Peyer's patch (tissue), 4 donors: Measurements from ENCODE around the gene KATNAL2. TPM values are rescaled to one million over a fixed set of nuclear protein-coding genes. Genes with fewer than 3 reads are reported as not detected.

Source experiments
- DNase-seq, 3 donors: peaks; one replicate each; pipeline ENCODE4 v3.0.0-alpha.2; 2017 to 2019
- H3K27ac ChIP-seq, 4 donors: fragments of 200-600 bp; sonication (generic); one replicate each; pipeline ENCODE4 v1.5.1; 2016 to 2019
- H3K27me3 ChIP-seq, 2 donors: fragments of 200-600 bp; sonication (generic); one replicate each; pipeline ENCODE4 v1.5.1; 2019
- H3K36me3 ChIP-seq, 3 donors: fragments of 200-600 bp; sonication (generic); one replicate each; pipeline ENCODE4 v1.5.1; 2016 to 2019
- H3K4me1 ChIP-seq, 4 donors: fragments of 200-600 bp; sonication (generic); one replicate each; pipeline ENCODE4 v1.5.1; 2016 to 2019
- H3K4me3 ChIP-seq, 4 donors: fragments of 200-600 bp; sonication (generic); 1 replicate in 3 of 4; 2 replicates in 1 of 4; pipeline ENCODE4 v1.5.1; 2016 to 2019; ENCODE audit warnings: mild to moderate bottlenecking in 1 of 4
- H3K9me3 ChIP-seq, 4 donors: fragments of 200-600 bp; sonication (generic); one replicate each; pipeline ENCODE4 v1.5.1; 2016 to 2019; ENCODE audit warnings: mild to moderate bottlenecking in 1 of 4
- CTCF ChIP-seq, 6 experiments: fragments of 450-650 bp in 4 of 6; fragments of 200-600 bp in 2 of 6; sonication (generic) in 1 of 6; IDR thresholded peaks; one replicate each; pipeline ENCODE4 v1.5.1; 2017 to 2019; ENCODE audit warnings: antibody characterized with exemption in 6 of 6, mild to moderate bottlenecking in 3 of 6, moderate library complexity in 1 of 6
- POLR2A ChIP-seq, 2 donors: fragments of 450-650 bp; IDR thresholded peaks; one replicate each; pipeline ENCODE4 v1.5.1; 2017; ENCODE audit warnings: antibody characterized with exemption in 2 of 2, mild to moderate bottlenecking in 2 of 2, moderate library complexity in 2 of 2
- total RNA-seq, 4 donors: library from RNA; depleted of rRNA; stranded (reverse); fragments of >200 nt; gene quantifications; one replicate each; pipeline ENCODE4 v1.1.0, GENCODE V29; 2016

KATNAL2 gene
- total RNA-seq, 4 donors from 2014 or later = 0.67 to 2.1 (median 0.88) TPM; not detected in 1

DNA sequence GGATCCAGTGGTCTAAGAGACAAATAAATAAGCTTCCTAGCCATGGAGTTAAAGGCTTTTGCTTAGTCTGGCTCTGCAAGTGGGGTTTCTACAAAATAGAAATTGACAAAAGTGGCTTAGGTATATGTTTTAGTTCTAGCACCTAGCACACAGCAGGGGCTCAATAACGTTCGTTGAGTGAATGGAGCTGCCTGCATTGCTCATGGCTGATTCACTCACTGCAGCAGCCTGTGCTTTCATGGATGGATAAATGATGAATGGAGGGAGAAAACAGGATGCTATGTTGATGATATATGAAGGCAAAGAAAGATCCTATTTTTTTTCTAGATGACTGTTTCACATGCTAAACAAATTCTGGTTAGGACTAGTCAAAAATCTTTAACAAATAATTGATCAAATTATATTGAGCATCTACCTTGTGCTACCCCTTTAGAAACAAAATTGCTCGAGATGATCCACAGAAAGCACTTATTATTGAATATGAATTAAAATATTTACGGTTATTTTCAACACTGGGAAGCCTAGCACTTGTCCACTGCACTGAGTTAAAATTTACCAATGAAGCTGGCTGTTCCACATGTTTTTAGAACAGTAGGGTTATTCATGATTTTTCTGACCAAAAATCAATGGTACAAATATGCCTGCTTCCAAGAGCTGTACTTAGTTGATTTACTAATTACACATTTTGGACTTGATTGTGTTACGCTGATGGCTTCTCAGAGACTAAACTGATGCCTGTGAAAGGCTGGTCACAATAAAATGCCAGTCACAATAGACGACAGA lies 193.3 kb downstream of the KATNAL2 start:
- no peaks in the 10 kb centered on the region for H3K9me3 ChIP-seq
- no peak overlapping the region for H3K4me3 ChIP-seq
- peaks cover 0 to 60% (median 0%) of the 10 kb centered on the region in 3 donors for H3K36me3 ChIP-seq
- DNase-seq = no peak
- no peak overlapping the region for H3K27ac ChIP-seq
- no peaks in the 10 kb centered on the region for H3K27me3 ChIP-seq
- no peaks in the 10 kb centered on the region for H3K4me1 ChIP-seq
- TF ChIP-seq POLR2A (IDR thresholded peaks at IDR 0.05) (no peak), CTCF (IDR thresholded peaks at IDR 0.05) (no peak)

DNA sequence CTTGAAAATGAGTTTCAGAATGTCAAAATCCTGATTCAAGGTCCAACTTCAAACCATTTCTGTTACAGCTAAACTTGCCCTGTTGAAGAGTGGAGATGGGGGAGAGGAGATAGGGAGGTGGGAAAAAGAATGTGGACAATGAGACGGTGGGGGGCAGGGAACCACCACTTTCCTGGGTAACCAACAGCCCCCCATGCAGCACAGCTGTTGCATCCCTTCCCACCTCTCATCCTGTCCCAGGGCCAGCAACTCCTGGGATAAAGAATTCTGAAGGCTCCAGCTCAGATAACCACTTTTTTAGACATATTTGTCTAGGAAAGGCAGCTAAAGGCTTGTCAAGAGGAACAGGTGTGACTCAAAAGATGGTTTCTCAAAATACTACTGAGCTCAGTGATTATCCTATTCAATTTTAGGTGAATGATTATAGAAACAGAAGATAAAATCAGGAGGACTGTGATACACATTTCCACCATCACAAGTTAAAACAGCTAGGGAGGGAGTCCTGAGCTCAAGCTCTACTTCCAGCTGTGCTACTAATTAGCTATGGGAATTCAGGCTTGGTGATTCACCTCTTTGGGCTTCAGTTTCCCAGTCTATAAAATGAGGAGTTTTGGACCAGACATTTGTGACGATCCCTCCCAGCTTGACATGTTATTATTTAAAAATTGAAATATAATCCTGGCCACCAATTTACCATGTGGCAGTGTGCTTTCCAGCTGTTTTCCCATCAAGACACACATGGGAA lies 196.6 kb downstream of the KATNAL2 start:
- DNase-seq = no peak
- peaks cover 0 to 49% (median 0%) of the 10 kb centered on the region in 3 donors for H3K36me3 ChIP-seq
- H3K27ac ChIP-seq = no peak overlapping the region
- no peak overlapping the region for H3K4me3 ChIP-seq
- H3K4me1 ChIP-seq = no peaks in the 10 kb centered on the region
- H3K9me3 ChIP-seq = no peaks in the 10 kb centered on the region
- TF ChIP-seq CTCF (IDR thresholded peaks at IDR 0.05) = no peak
- TF ChIP-seq POLR2A (IDR thresholded peaks at IDR 0.05) = no peak
- no peaks in the 10 kb centered on the region for H3K27me3 ChIP-seq

DNA sequence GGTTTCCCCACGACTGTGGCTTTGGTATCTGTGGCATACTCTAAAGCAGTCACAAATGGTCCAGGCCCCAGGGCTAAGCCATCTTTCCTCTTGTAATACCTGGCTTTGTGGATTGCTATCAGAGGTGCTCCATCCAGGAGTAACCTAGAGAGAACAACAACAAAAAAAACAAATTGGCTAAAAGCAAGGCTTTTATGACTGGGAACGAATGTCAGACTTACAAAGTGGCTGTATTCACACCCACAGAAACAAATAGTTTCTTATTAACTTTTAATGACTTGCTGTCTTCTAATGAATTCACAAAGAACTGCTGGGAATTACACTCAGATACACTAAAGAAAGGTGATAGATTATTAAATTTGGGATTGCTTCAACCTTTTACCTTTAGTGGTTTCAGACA lies 197.8 kb downstream of the KATNAL2 start:
- no peaks in the 10 kb centered on the region for H3K4me1 ChIP-seq

DNA sequence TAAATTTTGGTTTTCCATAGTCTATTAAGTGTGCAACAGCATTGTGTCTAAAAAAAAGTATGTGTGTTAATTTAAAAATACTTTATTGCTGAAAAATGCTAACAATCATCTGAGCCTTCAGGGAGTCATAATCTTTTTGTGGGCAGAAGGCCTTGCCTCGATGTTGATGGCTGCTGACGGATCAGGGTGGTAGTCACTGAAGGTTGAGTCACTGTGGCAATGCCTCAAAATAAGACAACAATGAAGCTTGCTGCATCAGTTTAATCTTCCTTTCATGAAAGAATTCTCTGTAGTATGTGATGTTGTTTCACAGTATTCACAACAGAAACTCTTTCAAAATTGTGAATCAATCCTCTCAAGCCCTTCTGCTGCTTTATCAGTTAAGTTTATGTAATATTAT lies 201.6 kb downstream of the KATNAL2 start:
- peaks cover 0 to 14% (median 0%) of the 10 kb centered on the region in 3 donors for H3K36me3 ChIP-seq

More for the DNA sequence above, 197.8 kb downstream of the KATNAL2 start:
- Histone ChIP-seq H3K4me3 (no peak overlapping the region), H3K36me3 (peaks cover 0 to 45% (median 0%) of the 10 kb centered on the region in 3 donors), H3K9me3 (no peaks in the 10 kb centered on the region), H3K27me3 (no peaks in the 10 kb centered on the region), H3K27ac (no peak overlapping the region)
- TF ChIP-seq CTCF (IDR thresholded peaks at IDR 0.05) (no peak), POLR2A (IDR thresholded peaks at IDR 0.05) (no peak)
- DNase-seq = no peak

GRCh38 chr18:47120428-47120827 lies 203.0 kb downstream of the KATNAL2 start:
- no peaks in the 10 kb centered on the region for H3K4me1 ChIP-seq
- H3K27ac ChIP-seq = no peak overlapping the region
- H3K27me3 ChIP-seq = no peaks in the 10 kb centered on the region
- TF ChIP-seq CTCF (IDR thresholded peaks at IDR 0.05) = no peak
- no peak for TF ChIP-seq POLR2A (IDR thresholded peaks at IDR 0.05)
- H3K4me3 ChIP-seq = no peak overlapping the region
- H3K36me3 ChIP-seq = peaks cover 0 to 8% (median 0%) of the 10 kb centered on the region in 3 donors
- H3K9me3 ChIP-seq = no peaks in the 10 kb centered on the region
- DNase-seq = no peak

More for the DNA sequence above, 201.6 kb downstream of the KATNAL2 start:
- no peak overlapping the region for H3K4me3 ChIP-seq
- no peaks in the 10 kb centered on the region for H3K4me1 ChIP-seq
- H3K9me3 ChIP-seq = no peaks in the 10 kb centered on the region
- no peak for TF ChIP-seq POLR2A (IDR thresholded peaks at IDR 0.05)
- no peak for TF ChIP-seq CTCF (IDR thresholded peaks at IDR 0.05)
- H3K27ac ChIP-seq = no peak overlapping the region
- no peaks in the 10 kb centered on the region for H3K27me3 ChIP-seq
- no peak for DNase-seq
